HG03135 (cell line): ENCODE measurements around the gene LGR5.
"Not testable (repeated sequence)": the region's sequence is repeated elsewhere in the genome, so short reads cannot be mapped to it uniquely, and the experiment has no call there.

Experiments used
- ATAC-seq: cut with Tn5 transposase; IDR thresholded peaks from one replicate; pipeline ENCODE4 v1.9.1; 2021; ENCODE audit warnings: mild to moderate bottlenecking, moderate library complexity; ENCODE audit not compliant: unreplicated experiment

Gene LGR5

DNA sequence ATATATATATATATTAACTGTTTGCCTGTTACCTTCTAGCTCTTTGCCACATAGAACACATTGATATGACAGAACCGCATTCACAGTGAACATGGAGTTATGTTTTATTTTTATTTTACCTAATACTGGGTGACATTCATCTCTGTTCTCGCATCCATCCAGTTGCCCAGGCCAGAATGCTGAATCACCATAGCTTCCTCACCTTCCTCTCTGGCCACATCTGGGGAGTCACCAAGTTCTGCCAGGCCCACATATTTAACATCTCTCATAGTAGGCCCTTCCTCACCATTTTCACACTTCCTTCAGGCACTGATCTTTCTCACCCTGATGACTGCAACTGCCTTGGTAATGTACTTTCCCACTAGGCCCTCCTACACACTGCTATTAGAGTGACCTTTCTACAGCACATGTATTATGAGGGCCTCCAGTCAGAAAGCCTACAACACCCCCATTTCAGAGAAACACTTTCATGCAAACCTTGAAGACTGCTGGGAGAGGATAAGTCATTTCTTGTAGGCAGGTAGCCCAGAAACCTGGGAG is 106.8 kb downstream of the LGR5 start:
- ATAC-seq, result no peak

DNA sequence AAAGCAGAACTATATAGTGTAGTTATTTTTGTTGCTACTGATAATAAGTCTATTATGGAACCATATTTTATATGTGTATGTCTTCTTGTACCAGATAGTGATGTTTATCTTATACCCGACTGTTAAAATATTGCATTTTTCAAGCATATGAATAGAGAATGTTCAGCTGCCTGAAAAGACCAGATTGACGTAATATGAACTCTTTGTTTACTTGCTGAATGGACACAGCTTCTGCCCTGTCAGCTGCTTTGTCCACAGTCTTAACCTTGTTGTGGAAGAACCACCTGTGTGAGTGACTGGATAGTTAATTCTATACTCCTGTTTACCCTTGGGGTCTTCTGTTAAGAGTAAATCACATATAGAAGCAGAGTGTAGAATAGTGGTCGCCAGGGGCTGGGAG is 109.3 kb downstream of the LGR5 start:
- ATAC-seq, result no peak

DNA sequence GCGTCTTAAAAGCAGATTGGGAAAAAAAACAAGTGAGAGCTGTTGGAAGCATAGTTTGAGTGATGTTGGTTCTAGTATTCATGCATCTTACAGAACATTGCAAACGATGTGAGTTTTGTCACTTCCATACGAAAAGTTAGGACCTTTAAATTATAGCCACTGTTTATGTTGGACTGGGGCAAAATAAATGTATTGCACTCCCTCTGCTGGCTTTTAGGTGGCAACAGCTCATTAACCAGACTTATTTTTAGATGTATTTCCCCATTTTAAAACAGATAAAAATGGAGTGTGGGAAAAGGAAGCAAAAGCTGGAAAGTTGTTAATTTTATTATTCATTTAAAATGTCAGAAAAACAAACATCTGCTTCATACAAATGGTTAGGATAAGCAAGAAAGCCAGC is 111.9 kb downstream of the LGR5 start:
- no peak for ATAC-seq

DNA sequence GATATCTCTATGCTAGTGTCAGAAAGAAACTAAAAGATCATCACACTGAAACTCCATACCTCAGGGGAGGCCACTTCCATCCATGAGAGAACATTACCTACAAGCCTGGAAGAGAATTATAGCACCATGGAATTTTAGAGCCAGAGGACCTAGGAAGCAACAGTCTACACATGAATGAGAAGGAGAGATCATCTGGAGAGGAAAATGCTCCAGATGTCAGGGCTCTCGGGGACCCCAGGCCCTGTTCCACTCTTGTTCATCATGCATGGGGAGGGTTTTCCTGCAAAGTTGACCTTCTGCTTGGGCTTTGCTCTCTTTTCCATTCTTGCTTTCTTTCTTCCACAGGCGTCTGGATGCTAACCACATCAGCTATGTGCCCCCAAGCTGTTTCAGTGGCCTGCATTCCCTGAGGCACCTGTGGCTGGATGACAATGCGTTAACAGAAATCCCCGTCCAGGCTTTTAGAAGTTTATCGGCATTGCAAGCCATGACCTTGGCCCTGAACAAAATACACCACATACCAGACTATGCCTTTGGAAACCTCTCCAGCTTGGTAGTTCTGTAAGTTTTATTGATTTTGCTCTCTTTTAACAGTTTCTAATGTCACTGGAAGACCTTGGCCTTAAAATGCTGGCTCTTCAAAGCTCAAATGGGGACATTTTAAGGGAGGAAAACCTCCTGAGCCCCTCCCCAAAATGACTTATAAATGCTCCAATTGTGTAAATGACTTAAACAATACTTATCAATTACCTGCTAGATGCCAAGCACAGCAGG is 113.3 kb downstream of the LGR5 start:
- no peak for ATAC-seq

DNA sequence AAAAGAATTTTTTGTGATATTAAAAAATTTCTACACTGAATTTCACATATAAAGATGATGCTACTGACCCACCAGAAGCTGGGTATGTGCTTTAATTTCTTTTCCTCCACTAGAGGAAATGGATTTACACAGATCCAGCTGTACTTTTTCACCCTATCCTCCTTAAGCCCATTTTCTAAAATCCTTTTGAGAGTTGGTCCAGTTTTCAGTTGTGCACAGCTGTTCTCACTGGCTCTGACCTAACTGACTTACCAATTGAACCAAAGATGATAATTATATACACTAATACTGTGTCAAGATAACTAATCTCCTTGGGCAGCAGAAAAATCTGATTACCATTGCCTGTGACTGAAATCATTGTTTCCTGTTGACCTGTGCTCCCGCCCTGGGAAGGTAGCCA is 115.6 kb downstream of the LGR5 start:
- ATAC-seq, result no peak

DNA sequence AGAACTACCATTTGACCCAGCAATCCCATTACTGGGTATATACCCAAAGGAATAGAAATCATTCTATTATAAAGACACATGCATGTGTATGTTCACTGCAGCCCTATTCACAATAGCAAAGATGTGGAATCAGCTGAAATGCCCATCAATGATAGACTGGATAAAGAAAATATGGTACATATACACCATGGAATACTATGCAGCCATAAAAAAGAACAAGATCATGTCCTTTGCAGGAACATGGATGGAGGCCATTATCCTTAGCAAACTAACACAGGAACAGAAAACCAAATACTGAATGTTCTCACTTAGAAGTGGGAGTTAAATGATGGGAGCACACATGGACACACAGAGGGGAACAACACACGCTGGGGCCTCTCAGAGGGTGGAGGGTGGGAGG is 116.2 kb downstream of the LGR5 start:
- not testable (repeated sequence) for ATAC-seq

DNA sequence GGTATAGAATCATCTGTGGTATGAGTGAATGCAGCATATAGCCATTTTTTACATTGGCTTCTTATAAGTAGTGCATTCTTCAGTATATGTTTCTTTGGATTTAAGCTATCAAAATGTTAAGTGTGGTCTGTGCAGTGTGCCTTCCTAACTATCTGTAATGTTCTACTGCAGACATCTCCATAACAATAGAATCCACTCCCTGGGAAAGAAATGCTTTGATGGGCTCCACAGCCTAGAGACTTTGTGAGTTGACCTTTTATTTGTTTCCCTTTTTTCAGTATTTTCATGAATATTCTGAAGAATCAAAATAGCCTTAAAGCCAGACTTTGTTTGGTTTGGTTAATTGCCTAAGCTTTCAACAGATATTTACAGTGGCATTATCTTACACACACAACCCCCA is 116.8 kb downstream of the LGR5 start:
- ATAC-seq, result no peak

DNA sequence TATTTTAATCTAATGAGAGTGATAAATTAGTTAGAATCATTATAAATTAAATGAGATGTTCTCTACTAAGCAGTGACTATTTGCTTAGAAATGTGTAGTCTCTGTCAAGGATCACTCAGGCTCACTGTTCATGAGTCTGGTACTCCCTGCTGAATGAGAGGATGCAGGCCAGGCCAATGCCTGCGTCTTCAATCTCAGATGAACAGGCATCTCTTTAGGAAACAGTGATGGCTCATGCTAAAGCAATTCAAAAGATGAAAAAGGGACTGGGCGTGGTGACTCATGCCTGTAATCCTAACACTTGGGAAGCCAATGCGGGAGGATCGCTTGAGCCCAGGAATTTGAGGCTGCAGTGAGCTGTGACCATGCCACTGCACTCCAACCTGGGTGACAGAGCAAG is 117.3 kb downstream of the LGR5 start:
- ATAC-seq, result no peak

DNA sequence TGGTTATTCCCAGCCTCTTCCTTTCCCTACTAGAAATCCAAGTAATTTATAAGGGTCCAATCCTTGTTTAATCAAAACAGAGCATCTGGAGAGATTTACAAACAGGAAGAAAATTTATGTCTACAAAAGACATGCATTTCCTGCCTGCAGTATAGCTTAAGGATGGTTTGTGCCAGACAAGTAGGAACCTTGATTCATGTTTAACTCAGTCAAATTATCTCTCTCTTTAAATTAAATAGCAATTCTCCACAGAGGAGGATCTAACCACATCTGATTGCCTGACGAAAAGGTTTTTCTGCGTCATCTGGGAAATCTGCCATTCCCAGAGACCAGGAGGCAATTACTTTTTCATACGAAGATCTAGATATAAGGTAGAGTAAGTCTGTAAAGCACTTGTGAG is 118.8 kb downstream of the LGR5 start:
- ATAC-seq, result no peak

DNA sequence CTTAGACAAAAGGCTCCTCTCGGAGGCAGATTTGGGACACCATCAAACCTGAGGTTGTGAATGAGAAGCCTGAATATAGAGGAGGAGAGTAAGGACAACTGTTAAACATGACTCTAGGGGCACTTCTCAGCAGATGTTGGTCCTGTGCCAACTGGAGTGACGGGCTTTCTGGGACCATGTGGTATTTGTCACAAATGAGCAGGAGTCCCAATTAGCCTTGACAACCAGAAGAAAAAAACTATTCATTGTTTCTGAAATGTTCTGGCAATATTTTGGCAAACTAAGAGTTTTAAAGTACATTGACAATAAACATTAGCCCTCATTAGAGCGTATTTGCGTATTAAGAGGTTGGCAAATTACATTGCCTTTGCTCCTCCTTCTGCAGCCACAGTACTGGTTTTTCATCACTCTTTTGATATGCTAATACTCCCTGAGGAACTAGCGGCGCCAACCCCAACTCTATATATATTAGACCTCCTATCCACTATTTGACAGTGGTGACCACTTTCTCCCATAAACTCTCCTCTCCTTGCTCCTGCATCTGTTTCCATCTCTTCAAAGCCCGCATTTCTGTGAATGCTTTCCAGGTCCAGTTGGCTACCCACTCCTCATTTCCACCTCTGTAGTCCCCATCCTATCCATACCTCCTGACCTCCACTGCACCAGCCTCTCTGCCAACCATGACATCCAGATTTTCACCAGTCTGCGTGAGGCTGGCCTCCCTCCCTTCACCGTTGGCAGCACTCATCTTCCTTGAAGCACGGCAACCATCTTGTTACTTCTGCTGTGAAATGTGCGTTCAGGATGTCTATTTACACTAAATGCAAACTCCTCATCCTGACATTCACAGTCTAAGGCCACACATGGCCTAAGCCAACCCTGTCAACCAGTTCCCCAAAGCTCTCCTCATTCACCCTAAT is 123.3 kb downstream of the LGR5 start:
- no peak for ATAC-seq

DNA sequence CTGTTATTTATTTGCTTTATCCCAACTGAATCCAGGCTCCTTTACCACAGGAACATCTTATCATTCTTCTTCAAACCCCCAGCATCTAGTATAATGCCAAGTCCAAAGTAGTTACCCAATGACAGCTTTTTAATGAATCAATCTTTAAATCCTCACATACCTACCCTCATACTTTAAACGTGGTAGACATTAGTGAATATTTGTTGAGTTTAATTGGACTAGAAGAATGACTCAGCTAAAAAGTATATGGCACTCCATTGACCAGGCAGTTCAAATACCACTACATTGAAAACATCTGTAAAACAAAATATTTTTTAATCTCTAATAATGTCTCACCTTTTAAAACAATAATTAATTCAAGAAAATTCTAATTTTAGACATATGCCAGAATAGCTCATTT is 125.9 kb downstream of the LGR5 start:
- no peak for ATAC-seq

DNA sequence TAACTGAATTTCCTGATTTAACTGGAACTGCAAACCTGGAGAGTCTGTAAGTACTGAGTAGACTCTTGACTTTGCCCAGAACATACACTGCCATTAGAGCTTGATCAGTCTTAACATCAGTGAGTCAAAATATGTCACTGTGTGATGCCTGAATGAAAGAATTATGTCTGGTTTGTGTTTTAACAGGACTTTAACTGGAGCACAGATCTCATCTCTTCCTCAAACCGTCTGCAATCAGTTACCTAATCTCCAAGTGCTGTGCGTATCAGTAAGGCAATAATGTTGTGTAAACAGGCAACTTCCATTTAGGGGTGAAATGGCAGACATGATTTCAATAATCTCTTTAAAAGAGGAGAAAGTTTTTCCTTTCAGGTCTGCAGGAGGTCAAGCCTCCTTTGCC is 127.1 kb downstream of the LGR5 start:
- ATAC-seq, result no peak

DNA sequence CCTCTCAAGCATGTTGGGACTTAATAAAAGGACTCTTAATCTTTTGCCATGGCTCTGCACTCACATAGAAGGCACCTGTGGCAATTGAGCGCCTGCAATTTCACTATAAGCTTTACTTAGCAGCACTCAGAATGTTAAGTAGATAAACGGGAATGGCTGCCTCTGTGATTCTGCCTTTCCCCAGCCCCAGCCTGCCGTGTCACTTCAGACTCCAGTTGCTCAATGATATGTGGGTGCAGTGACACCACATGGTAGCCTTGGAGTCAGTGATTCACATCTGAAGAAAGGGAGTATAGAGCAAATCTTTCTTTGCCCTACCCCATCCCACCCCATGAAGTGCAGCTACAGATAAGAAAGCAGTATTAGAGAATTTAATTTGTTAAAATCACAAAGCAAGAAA is 127.9 kb downstream of the LGR5 start:
- no peak for ATAC-seq

DNA sequence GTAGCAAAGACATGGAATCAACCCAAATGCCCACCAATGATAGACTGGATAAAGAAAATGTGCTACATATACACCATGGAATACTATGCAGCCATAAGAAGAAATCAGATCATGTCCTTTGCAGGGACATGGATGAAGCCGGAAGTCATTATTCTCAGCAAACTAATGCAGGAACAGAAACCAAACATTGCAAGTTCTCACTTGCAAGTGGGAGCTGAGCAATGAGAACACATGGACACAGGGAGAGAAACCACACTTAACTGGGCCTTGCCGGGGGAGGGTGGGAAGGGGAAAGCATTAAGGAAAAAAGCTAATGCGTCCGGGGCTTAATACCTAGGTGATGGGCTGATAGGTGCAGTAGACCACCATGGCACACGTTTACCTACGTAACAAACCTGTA is 130.3 kb downstream of the LGR5 start:
- not testable (repeated sequence) for ATAC-seq

DNA sequence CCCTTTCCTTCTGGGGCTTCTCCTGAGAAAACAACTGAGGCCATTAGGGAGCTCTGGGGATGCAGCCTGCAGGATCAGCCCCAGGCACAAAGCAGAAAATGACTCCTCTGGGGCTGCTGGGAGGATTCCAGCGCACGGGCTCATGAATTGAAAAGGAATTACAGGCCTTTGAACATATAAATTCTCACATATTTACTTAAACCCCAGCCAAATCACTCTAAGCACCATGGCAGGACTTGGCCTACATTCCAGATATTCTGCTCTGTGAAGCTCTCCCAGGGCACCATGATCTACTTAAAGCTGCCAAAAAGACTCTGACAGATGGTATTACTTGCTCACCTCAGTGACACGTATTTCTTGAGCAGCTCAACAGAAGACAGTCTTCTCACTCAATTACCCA is 136.9 kb downstream of the LGR5 start:
- no peak for ATAC-seq

DNA sequence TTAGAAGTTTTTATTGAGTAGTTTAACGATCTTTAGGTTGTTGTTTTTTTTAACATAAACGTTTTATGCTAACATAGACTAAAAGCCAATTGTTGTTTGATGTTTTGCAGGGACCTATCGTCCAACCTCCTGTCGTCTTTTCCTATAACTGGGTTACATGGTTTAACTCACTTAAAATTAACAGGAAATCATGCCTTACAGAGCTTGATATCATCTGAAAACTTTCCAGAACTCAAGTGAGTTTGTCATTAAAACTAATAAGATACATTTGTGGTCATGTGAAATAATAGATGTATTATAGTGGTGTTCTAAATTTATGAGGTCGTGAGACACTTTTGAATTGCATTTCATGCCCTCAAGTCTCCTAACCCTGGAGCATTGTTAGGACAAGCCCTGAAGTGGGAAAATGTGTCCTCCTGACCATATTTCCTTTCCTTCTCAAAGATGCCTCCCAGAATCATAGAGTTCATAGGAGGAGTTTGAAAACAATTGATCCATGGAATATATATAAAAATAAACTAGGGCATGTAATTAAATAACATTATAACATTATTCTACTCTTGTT is 139.2 kb downstream of the LGR5 start:
- no peak for ATAC-seq

DNA sequence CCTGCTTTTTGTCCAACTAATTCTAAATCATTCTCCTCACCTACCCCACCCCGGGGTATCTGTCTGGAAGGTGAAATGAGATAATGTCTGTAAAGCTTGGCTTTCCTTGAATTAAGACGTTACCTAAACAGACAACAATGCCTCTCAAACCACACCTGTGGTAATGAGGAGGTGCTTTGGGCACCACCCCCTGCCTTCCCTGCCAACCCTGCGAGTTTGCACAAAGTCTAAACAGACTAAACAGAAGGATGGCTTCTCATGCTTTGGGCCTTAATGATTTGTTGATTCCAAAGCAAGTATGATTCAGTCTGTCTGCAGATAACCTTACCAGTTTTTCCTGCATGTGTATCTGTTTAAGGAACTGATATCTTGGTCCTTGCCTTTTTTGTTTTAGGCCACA is 141.6 kb downstream of the LGR5 start:
- no peak for ATAC-seq

DNA sequence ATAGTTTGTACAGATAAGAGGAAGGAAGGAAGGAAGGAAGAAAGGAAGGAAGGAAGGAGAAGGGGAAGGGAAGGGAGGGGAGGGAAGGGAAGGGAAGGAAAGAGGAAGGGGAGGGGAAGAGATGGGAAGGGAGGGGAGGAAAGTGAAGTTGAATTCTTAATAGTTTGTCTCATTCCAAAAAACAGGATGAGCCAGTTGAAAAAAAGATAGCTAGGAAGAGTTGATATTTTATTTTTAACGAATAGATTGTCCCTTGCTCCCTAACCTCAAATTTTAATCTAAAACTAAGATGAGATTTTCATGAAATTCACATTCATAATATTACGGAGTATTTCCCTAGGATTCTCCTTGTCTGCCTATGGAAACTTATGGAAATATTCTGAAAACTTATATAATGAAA is 143.3 kb downstream of the LGR5 start:
- no peak for ATAC-seq

DNA sequence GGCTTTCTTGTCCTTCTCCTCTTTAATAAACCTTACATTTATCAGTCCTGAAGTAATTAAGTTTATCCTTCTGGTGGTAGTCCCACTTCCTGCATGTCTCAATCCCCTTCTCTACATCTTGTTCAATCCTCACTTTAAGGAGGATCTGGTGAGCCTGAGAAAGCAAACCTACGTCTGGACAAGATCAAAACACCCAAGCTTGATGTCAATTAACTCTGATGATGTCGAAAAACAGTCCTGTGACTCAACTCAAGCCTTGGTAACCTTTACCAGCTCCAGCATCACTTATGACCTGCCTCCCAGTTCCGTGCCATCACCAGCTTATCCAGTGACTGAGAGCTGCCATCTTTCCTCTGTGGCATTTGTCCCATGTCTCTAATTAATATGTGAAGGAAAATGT is 144.8 kb downstream of the LGR5 start:
- ATAC-seq, result no peak

DNA sequence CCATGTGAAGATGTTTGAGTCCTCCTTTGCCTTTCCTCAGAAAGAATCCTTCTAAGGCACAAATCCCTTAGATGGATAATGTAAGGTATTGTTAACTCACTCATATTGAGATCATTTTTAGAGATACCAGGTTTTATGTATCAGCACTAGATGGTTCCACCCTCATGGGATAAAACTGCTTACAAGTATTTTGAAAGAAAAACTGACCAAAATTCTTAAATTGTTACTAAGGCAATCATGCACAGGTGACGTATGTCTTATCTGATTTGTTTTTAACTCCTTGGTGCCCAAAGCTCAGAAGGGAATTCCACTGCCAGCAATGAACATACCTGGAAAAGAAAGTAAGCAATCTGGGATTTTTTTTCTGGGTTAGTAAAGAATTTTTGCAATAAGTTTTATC is 145.6 kb downstream of the LGR5 start:
- no peak for ATAC-seq

DNA sequence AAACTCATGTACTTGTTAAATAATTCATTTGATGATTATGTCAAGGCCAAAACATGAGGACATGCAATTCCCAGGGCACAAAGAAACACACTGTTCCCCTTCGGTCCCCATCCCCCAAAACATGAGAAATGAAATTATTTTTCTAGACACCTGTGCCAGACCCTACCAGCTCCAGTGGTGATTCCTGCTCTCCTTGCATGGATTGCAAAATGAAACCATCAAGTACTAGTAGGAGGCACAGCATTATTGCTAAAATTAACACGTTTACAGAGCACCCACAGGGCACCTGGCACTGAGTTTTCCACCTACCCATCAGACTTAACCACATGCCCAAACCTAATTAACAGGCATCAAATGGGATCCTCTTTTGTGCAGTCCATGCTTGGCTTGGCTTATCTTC is 147.4 kb downstream of the LGR5 start:
- no peak for ATAC-seq

DNA sequence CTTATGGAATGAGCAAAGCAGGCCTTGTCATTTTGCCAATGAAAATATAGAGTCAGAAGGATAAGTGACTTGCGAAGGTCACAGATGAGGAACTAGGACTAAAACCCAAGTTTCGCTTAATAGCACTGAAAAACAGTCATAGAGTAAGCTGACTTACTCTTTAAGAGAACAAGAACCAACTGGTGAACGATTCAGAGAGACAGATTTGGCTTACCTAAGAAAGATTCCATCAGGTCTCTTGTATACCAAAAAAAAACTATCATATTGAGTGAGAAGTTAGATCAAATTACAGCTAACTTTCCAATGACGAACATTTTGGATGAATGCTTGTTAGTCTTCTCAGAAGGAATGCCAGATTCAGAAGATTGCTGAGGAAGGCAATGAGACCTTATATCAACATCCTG is 149.9 kb downstream of the LGR5 start:
- no peak for ATAC-seq
